Neural cell (in vitro differentiated cells): ENCODE results near the gene GEMIN4. TPM values are rescaled to one million over a fixed set of nuclear protein-coding genes. Genes with fewer than 3 reads are reported as not detected.

Experiments used
- H2AFZ ChIP-seq: fragments of 200-600, 300-800 bp; sonication (generic), shearing (Covaris generic); 2 replicates; pipeline ENCODE4 v1.6.0; 2014; ENCODE audit warnings: low read depth, mild to moderate bottlenecking, antibody characterized with exemption, low read length, moderate library complexity
- H3F3A ChIP-seq: fragments of 200-600 bp; shearing (Covaris generic); 2 replicates; pipeline ENCODE4 v1.6.1; 2016; ENCODE audit warnings: mild to moderate bottlenecking, moderate library complexity, mixed read lengths, antibody characterized with exemption, low read length; ENCODE audit not compliant: insufficient read depth, poor library complexity, severe bottlenecking
- H3K27ac ChIP-seq: fragments of 200-600, 300-800 bp; sonication (generic), shearing (Covaris generic); 2 replicates; pipeline ENCODE4 v1.5.1; 2014; ENCODE audit warnings: mild to moderate bottlenecking, low read length, moderate library complexity
- H3K27me3 ChIP-seq: fragments of 300-800, 200-600 bp; sonication (generic), shearing (Covaris generic); 2 replicates; pipeline ENCODE4 v1.6.0; 2014; ENCODE audit warnings: mild to moderate bottlenecking, low read depth, low read length, moderate library complexity; ENCODE audit not compliant: insufficient read depth
- H3K36me3 ChIP-seq: fragments of 300-800, 200-600 bp; sonication (generic), shearing (Covaris generic); 2 replicates; pipeline ENCODE4 v1.5.1; 2014; ENCODE audit warnings: mild to moderate bottlenecking, antibody characterized with exemption, low read length, moderate library complexity; ENCODE audit not compliant: insufficient read depth
- H3K4me2 ChIP-seq: fragments of 300-800, 200-600 bp; sonication (generic), shearing (Covaris generic); 2 replicates; pipeline ENCODE4 v1.6.0; 2014; ENCODE audit warnings: mild to moderate bottlenecking, low read length
- H3K4me3 ChIP-seq: fragments of 300-800, 200-600 bp; sonication (generic), shearing (Covaris generic); 2 replicates; pipeline ENCODE4 v1.5.1; 2014; ENCODE audit warnings: mild to moderate bottlenecking, low read length, moderate library complexity
- H3K79me2 ChIP-seq: fragments of 200-600 bp; shearing (Covaris generic); replicated peaks from 2 replicates; pipeline ENCODE4 v1.6.0; 2014; ENCODE audit warnings: mild to moderate bottlenecking, low read length, moderate library complexity; ENCODE audit not compliant: insufficient read depth
- H3K9ac ChIP-seq: fragments of 300-800, 200-600 bp; sonication (generic), shearing (Covaris generic); 2 replicates; pipeline ENCODE4 v1.6.1; 2016; ENCODE audit warnings: mild to moderate bottlenecking, low read length, mixed read lengths
- H3K9me2 ChIP-seq: fragments of 200-600 bp; shearing (Covaris generic); 2 replicates; pipeline ENCODE4 v1.6.1; 2016; ENCODE audit warnings: mild to moderate bottlenecking, low read length, mixed read lengths; ENCODE audit not compliant: insufficient read depth
- H3K9me3 ChIP-seq: fragments of 200-600, 300-800 bp; sonication (generic), shearing (Covaris generic); 2 replicates; pipeline ENCODE4 v1.6.1; 2016; ENCODE audit warnings: mild to moderate bottlenecking, mixed run types, low read length, moderate library complexity, mixed read lengths
- H4K20me1 ChIP-seq: fragments of 200-600 bp; shearing (Covaris generic); 2 replicates; pipeline ENCODE4 v1.6.1; 2016; ENCODE audit warnings: mild to moderate bottlenecking, mixed run types; ENCODE audit not compliant: insufficient read depth
- EP300 ChIP-seq: fragments of 450-650 bp; conservative IDR thresholded peaks from 2 replicates; pipeline ENCODE4 v1.6.1; 2014; ENCODE audit warnings: antibody characterized with exemption, mild to moderate bottlenecking, moderate library complexity; ENCODE audit not compliant: poor library complexity, severe bottlenecking
- EZH2 ChIP-seq: fragments of 200-600, 300-800 bp; shearing (Covaris generic), sonication (generic); IDR thresholded peaks from 2 replicates; pipeline ENCODE4 v1.6.1; 2014; ENCODE audit warnings: antibody characterized with exemption, low read length, borderline replicate concordance, mild to moderate bottlenecking; ENCODE audit not compliant: insufficient read depth, poor library complexity, severe bottlenecking
- MXI1 ChIP-seq: fragments of 450-650 bp; conservative IDR thresholded peaks from 2 replicates; pipeline ENCODE4 v1.6.1; 2014; ENCODE audit warnings: antibody characterized with exemption, mild to moderate bottlenecking; ENCODE audit not compliant: poor library complexity, severe bottlenecking
- POLR2AphosphoS5 ChIP-seq: IDR thresholded peaks from 2 replicates; pipeline ENCODE4 v1.6.1; 2012
- RAD21 ChIP-seq: fragments of 450-650 bp; conservative IDR thresholded peaks from 2 replicates; pipeline ENCODE4 v1.6.1; 2014; ENCODE audit warnings: antibody characterized with exemption, mild to moderate bottlenecking, moderate library complexity
- SMC3 ChIP-seq: fragments of 450-650 bp; conservative IDR thresholded peaks from 2 replicates; pipeline ENCODE4 v1.6.1; 2014; ENCODE audit warnings: antibody characterized with exemption, mild to moderate bottlenecking, moderate library complexity; ENCODE audit not compliant: poor library complexity
- TAF1 ChIP-seq: IDR thresholded peaks from 2 replicates; pipeline ENCODE4 v1.6.1; 2012; ENCODE audit warnings: low read depth
- polyA plus RNA-seq: library from polyadenylated mRNA; depleted of rRNA; stranded (reverse); fragments of >200 nt; gene quantifications from 2 replicates; pipeline ENCODE4 v1.2.3, GENCODE V29; 2014
- TF ChIP-seq, protein P1 (sequence below): IDR thresholded peaks from 2 replicates; pipeline ENCODE4 v1.6.1; 2012; ENCODE audit warnings: borderline replicate concordance
- TF ChIP-seq, protein P2 (sequence below): fragments of 450-650 bp; IDR thresholded peaks from 2 replicates; pipeline ENCODE4 v1.5.1; 2014; ENCODE audit warnings: antibody characterized with exemption, mild to moderate bottlenecking, moderate library complexity; ENCODE audit not compliant: poor library complexity, severe bottlenecking

GEMIN4 gene
- polyA plus RNA-seq, 1 donor from 2014 or later = 4.5 TPM

GRCh38 chr17:705863-706262, 46.2 kb downstream of the GEMIN4 start:
- Histone ChIP-seq H3K4me3 (no peak overlapping the region), H3K36me3 (no peaks in the 10 kb centered on the region)

DNA sequence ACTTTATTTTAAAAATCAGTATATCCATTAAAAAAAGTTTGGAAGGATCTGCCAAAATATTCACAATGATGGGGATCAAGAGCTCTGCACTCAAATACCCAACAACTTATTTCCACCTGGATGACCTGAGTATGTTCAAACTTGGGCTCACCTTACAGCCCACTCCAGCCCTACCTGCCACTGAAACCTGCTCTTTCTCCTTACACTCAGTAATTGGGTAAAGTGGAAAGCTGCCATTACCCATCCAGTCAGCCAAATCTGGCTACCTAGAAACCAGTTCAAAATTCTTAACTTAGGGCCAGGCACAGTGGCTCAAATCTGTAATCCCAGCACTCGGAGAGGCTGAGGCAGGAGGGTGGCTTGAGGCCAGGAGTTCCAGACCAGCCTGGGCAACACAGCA, 47.1 kb downstream of the GEMIN4 start:
- Histone ChIP-seq H3K27me3 (no peaks in the 10 kb centered on the region), H3K9me2 (no peaks in the 10 kb centered on the region), H3K4me2 (no peak overlapping the region), H3K36me3 (no peaks in the 10 kb centered on the region), H3K79me2 (no peaks in the 10 kb centered on the region), H3K9me3 (no peaks in the 10 kb centered on the region), H4K20me1 (no peaks in the 10 kb centered on the region), H3F3A (no peaks in the 10 kb centered on the region), H3K4me3 (no peak overlapping the region), H2AFZ (no peak overlapping the region), H3K9ac (no peak overlapping the region), H3K27ac (no peak overlapping the region)
- TF ChIP-seq RAD21 (no peak), EP300 (no peak), TAF1 (no peak), MXI1 (no peak), EZH2 (no peak), POLR2AphosphoS5 (no peak)

More at GRCh38 chr17:705863-706262, 46.2 kb downstream of the GEMIN4 start:
- no peaks in the 10 kb centered on the region for H3K9me3 ChIP-seq
- H3K4me2 ChIP-seq = no peak overlapping the region
- H2AFZ ChIP-seq = no peak overlapping the region
- TF ChIP-seq EP300 = no peak
- TF ChIP-seq MXI1 = no peak
- TF ChIP-seq TAF1 = no peak
- TF ChIP-seq, protein P1, sequence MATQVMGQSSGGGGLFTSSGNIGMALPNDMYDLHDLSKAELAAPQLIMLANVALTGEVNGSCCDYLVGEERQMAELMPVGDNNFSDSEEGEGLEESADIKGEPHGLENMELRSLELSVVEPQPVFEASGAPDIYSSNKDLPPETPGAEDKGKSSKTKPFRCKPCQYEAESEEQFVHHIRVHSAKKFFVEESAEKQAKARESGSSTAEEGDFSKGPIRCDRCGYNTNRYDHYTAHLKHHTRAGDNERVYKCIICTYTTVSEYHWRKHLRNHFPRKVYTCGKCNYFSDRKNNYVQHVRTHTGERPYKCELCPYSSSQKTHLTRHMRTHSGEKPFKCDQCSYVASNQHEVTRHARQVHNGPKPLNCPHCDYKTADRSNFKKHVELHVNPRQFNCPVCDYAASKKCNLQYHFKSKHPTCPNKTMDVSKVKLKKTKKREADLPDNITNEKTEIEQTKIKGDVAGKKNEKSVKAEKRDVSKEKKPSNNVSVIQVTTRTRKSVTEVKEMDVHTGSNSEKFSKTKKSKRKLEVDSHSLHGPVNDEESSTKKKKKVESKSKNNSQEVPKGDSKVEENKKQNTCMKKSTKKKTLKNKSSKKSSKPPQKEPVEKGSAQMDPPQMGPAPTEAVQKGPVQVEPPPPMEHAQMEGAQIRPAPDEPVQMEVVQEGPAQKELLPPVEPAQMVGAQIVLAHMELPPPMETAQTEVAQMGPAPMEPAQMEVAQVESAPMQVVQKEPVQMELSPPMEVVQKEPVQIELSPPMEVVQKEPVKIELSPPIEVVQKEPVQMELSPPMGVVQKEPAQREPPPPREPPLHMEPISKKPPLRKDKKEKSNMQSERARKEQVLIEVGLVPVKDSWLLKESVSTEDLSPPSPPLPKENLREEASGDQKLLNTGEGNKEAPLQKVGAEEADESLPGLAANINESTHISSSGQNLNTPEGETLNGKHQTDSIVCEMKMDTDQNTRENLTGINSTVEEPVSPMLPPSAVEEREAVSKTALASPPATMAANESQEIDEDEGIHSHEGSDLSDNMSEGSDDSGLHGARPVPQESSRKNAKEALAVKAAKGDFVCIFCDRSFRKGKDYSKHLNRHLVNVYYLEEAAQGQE = no peak
- no peak for TF ChIP-seq SMC3
- TF ChIP-seq EZH2 = no peak
- TF ChIP-seq RAD21 = no peak
- TF ChIP-seq, protein P2, sequence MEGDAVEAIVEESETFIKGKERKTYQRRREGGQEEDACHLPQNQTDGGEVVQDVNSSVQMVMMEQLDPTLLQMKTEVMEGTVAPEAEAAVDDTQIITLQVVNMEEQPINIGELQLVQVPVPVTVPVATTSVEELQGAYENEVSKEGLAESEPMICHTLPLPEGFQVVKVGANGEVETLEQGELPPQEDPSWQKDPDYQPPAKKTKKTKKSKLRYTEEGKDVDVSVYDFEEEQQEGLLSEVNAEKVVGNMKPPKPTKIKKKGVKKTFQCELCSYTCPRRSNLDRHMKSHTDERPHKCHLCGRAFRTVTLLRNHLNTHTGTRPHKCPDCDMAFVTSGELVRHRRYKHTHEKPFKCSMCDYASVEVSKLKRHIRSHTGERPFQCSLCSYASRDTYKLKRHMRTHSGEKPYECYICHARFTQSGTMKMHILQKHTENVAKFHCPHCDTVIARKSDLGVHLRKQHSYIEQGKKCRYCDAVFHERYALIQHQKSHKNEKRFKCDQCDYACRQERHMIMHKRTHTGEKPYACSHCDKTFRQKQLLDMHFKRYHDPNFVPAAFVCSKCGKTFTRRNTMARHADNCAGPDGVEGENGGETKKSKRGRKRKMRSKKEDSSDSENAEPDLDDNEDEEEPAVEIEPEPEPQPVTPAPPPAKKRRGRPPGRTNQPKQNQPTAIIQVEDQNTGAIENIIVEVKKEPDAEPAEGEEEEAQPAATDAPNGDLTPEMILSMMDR = no peak
- no peak for TF ChIP-seq POLR2AphosphoS5
- no peaks in the 10 kb centered on the region for H3F3A ChIP-seq
- no peak overlapping the region for H3K9ac ChIP-seq
- H3K79me2 ChIP-seq = no peaks in the 10 kb centered on the region
- no peak overlapping the region for H3K27ac ChIP-seq
- no peaks in the 10 kb centered on the region for H4K20me1 ChIP-seq
- no peaks in the 10 kb centered on the region for H3K9me2 ChIP-seq
- H3K27me3 ChIP-seq = no peaks in the 10 kb centered on the region
